VCaP (cell line): ENCODE data around the gene SPTLC1.
"Not testable (repeated sequence)": the region's sequence is repeated elsewhere in the genome, so short reads cannot be mapped to it uniquely, and the experiment has no call there.

ENCODE experiments used
- H3K27ac ChIP-seq: fragments of 450-650 bp; 2 replicates; pipeline ENCODE4 v1.5.1; 2017
- CTCF ChIP-seq: fragments of 450-650 bp; conservative IDR thresholded peaks from 2 replicates; pipeline ENCODE4 v1.5.1; 2017; ENCODE audit warnings: mild to moderate bottlenecking, moderate library complexity

Gene SPTLC1

GRCh38 chr9:92033991-92034390, 81.2 kb downstream of the SPTLC1 start:
- no peak overlapping the region for H3K27ac ChIP-seq

GRCh38 chr9:92033307-92033706, 81.9 kb downstream of the SPTLC1 start:
- no peak overlapping the region for H3K27ac ChIP-seq
- no peak for TF ChIP-seq CTCF

More at GRCh38 chr9:92033991-92034390, 81.2 kb downstream of the SPTLC1 start:
- TF ChIP-seq CTCF = no peak

- no peak for TF ChIP-seq CTCF
- H3K27ac ChIP-seq = no peak overlapping the region
These were observed 82.3 kb downstream of the SPTLC1 start for GRCh38 chr9:92032891-92033290.

- no peak overlapping the region for H3K27ac ChIP-seq
- no peak for TF ChIP-seq CTCF
These were observed 84.8 kb downstream of the SPTLC1 start for GRCh38 chr9:92030367-92030766.

- no peak overlapping the region for H3K27ac ChIP-seq
- TF ChIP-seq CTCF = peak; percentile 53
These were observed 85.7 kb downstream of the SPTLC1 start for GRCh38 chr9:92029553-92029952.

- H3K27ac ChIP-seq = no peak overlapping the region
- TF ChIP-seq CTCF = no peak
These were observed 88.8 kb downstream of the SPTLC1 start for GRCh38 chr9:92026206-92027002.

- H3K27ac ChIP-seq = not testable (repeated sequence)
These were observed 93.2 kb downstream of the SPTLC1 start for GRCh38 chr9:92021785-92022541.

GRCh38 chr9:92019658-92020057, 95.6 kb downstream of the SPTLC1 start:
- no peak for TF ChIP-seq CTCF
- H3K27ac ChIP-seq = no peak overlapping the region
